AG04449 (cell line): ENCODE results near the gene ATG14.

Source experiments
- CTCF ChIA-PET: fragments of 350-600 bp; formaldehyde crosslinking; extraction: SDS; loops from one replicate; lab custom pipeline; 2021; ENCODE audit warnings: antibody characterized with exemption; lab: Yijun Ruan, JAX
- POLR2A ChIA-PET: fragments of 400-600, 350-600 bp; formaldehyde crosslinking; extraction: SDS; loops from one replicate; lab custom pipeline; 2020; ENCODE audit warnings: antibody characterized with exemption, inconsistent platforms; lab: Yijun Ruan, JAX
- DNase-seq: peaks from one replicate; pipeline ENCODE4 v3.0.0-alpha.2; 2010; ENCODE audit warnings: low read depth, low spot score
- H3K4me3 ChIP-seq: 2 replicates; pipeline ENCODE4 v1.5.1; 2011; ENCODE audit warnings: low read depth, mild to moderate bottlenecking, control low read depth, low read length
- TF ChIP-seq, protein P1 (sequence below): IDR thresholded peaks from one replicate; pipeline ENCODE4 v1.5.1; 2011; ENCODE audit warnings: mild to moderate bottlenecking, moderate library complexity, low read length, control low read depth, inconsistent platforms; ENCODE audit not compliant: insufficient read depth; ENCODE audit errors: missing control alignments

ATG14 gene

DNA sequence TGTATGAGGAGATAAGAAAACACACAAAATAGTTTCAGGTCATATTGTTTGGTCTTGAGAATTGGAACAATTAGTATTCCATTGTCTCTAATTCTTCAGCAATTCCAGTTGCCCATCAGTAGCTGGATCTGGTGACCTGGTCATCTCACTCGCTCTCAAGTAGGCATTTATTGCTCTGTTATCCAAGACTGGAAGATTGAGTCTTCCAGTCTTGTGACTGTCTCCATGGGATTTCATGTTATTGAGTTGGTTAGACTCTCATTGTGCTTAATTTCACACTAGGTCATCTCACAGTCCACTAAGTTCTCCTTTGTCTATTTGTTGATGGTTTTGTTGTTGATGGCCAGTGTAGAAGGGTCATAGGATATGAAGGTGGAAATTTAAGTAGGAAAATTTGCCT lies 92.9 kb downstream of the ATG14 start:
- H3K4me3 ChIP-seq, result no peak overlapping the region
- TF ChIP-seq, protein P1, sequence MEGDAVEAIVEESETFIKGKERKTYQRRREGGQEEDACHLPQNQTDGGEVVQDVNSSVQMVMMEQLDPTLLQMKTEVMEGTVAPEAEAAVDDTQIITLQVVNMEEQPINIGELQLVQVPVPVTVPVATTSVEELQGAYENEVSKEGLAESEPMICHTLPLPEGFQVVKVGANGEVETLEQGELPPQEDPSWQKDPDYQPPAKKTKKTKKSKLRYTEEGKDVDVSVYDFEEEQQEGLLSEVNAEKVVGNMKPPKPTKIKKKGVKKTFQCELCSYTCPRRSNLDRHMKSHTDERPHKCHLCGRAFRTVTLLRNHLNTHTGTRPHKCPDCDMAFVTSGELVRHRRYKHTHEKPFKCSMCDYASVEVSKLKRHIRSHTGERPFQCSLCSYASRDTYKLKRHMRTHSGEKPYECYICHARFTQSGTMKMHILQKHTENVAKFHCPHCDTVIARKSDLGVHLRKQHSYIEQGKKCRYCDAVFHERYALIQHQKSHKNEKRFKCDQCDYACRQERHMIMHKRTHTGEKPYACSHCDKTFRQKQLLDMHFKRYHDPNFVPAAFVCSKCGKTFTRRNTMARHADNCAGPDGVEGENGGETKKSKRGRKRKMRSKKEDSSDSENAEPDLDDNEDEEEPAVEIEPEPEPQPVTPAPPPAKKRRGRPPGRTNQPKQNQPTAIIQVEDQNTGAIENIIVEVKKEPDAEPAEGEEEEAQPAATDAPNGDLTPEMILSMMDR, result no peak
- ChIA-PET CTCF (no interaction called here), POLR2A (no interaction called here)
- DNase-seq, result no peak

DNA sequence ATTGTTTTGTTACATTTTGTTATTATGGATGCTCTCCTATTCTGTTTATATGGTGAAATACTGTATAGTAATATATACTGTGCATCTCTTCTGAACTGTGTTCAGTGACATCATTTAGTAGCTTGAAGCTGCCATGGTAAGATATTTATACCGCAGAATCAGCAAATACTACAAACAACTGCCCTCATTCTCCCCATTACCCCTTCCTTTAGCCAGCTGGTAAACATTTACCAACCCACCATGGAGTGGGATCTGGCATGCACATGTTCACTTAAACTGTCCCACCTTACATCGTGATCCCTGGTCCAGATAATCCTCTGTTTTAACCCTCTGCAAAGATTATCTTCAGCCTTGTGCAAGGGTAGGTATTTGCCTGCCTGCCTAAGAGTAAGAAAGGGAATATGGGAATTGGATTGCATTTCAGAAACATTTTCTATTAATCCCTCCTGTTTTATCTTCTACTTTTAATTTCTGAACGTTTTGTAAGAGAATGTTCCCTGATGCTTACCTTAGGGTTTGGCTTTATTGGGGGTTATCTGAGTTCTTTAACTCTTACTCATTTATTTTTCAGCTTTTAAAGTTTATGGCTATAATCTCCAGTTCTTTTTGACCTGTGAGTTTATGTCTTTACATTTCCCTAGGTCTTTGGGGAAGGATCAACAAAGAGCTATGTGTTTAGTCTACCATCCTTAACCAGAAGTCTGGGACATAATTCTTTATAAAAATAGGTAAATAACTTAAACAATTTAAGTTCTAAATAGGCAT lies 93.9 kb downstream of the ATG14 start:
- POLR2A ChIA-PET, result interaction anchor here (0.7 kb wide), 1 partner anchor 525 kb away, joined by 3 read pairs; no protein-coding TSS in a partner anchor
- no peak for DNase-seq
- CTCF ChIA-PET, result no interaction called here
- TF ChIP-seq, protein P1, result no peak
- H3K4me3 ChIP-seq, result no peak overlapping the region

DNA sequence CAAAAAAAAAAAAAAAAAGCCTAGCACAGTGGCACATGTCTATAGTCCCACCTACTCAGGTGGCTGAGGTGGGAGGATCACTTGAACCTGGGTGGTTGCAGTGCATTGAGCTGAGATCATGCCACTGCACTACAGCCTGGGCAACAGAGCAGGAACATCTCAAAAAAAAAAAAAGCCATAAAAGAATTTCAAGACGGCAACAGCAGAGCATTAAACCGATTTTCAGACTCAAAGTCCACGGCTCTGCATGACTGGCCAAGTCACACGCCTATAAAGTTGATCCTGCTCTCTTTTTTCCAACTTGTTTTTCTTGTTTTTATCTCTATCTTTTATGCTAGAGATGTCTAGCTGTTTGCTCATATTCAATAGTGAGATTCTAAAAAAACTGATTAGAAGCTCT lies 95.1 kb downstream of the ATG14 start:
- H3K4me3 ChIP-seq, result no peak overlapping the region
- no peak for DNase-seq
- ChIA-PET POLR2A (interaction anchor here (0.7 kb wide), 1 partner anchor 524 kb away, joined by 3 read pairs; no protein-coding TSS in a partner anchor), CTCF (interaction anchor here (0.6 to 1.0 kb wide), 2 partner anchors 38 to 923 kb away, joined by 3 to 6 read pairs; no protein-coding TSS in a partner anchor)
- TF ChIP-seq, protein P1, result no peak
